ENCODE measurements around the gene STRIP1.
"Not testable (repeated sequence)": the region's sequence is repeated elsewhere in the genome, so short reads cannot be mapped to it uniquely, and the experiment has no call there.

The STRIP1 gene

GRCh38 chr1:110007046-110007830, 27.2 kb upstream of the STRIP1 start:
- H3K4me3 ChIP-seq (ENCODE audit: low read depth, low read length): no peak overlapping the region

DNA sequence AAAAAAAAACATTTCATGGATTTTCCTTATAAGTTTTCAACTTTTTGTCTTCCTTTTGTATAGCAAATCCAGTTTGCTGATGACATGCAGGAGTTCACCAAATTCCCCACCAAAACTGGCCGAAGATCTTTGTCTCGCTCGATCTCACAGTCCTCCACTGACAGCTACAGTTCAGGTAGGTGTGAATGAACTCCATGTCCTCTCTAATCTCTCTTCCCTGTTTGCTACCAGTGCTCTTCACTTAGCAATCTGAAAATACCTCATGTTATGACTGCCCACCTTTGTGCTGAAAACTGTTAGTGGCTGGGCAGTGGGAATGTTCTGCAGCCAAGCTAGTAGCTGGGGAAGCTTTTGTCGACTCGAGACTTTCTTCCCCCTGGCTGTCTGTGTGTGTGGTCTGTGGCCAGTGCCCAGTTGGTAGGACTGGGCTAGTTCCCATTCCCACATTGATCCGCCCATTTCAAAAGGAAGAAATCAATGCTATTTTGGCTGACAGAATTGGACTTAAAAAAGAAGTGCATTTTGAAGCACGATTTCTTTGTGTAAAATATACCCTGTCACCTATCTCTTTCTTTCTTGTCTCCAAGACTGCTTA, 25.4 kb upstream of the STRIP1 start:
- H3K4me3 ChIP-seq (ENCODE audit: low read depth, low read length): no peak overlapping the region

- H3K4me3 ChIP-seq (ENCODE audit: low read depth, low read length): no peak overlapping the region
Measured at GRCh38 chr1:110011527-110012041, 22.8 kb upstream of the STRIP1 start.

DNA sequence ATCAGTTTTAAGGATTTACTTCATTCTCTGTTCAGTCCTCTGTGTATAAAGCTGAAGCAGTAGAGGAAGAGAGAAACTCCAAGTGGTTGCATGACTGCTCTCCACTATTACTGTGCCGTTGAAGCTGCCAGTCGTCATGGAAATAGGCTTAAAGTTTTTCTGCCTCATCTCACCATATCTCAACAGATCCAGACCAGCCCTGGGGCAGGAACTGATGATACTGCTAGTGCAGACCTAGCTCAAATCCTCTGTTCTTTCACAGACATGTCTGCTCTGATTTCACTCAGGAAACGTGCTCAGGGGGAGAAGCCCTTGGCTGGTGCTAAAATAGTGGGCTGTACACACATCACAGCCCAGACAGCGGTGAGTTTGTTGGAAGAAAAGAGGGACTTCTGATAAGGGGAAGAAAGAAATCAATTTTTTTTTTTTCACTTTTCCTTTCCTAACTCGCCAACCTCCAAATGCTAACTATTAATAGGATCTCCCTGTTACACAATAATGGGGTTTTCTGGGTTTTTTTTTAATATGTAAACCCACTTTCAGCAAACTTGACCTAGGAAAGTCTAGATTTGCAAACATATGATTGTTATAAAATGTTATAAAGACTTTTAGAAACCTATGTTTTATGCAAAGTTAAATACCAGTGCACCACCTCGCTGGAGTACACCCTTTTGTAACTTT, 22.2 kb upstream of the STRIP1 start:
- H3K4me3 ChIP-seq (ENCODE audit: low read depth, low read length): no peak overlapping the region

DNA sequence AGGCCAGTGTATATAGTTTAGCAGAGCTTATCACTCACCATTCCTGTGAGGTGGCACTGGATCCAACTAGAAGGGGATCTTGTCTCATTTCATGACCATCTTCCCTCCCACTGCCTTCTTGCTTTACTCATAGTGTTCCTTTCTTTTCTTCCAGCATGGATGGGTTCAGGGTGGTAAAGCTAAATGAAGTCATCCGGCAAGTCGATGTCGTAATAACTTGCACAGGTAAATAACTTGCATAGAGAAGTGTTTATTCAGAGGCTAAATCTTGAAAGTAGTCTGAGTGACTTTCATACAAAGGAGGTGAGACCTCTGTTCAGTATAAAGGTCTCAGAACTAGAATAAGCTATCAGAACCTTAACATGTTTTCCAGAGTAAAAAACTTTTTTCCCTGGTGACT, 16.6 kb upstream of the STRIP1 start:
- no peak overlapping the region for H3K4me3 ChIP-seq (ENCODE audit: low read depth, low read length)

GRCh38 chr1:110018396-110018795, 16.0 kb upstream of the STRIP1 start:
- no peak overlapping the region for H3K4me3 ChIP-seq (ENCODE audit: low read depth, low read length)

DNA sequence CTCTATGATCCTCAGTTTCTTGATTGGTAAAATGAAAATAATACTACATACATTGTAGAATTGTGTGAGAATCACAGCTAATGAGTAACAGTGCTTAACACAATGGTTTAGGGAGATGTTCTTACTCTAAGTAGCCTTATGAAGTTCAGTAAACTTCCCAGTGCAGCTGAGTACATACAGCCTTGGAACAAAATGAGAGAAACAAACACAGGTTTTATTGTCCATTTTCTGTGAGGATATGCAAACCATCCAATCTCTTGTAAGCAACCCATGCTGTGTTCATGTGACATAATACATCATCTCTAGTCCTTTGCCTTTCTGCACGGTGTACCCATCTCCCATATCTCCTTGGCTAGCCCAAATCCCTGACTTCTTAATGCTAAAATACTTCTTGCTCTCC, 14.7 kb upstream of the STRIP1 start:
- H3K4me3 ChIP-seq (ENCODE audit: low read depth, low read length): no peak overlapping the region

- no peak overlapping the region for H3K4me3 ChIP-seq (ENCODE audit: low read depth, low read length)
Measured at GRCh38 chr1:110021285-110021684, 13.1 kb upstream of the STRIP1 start.

- no peak overlapping the region for H3K4me3 ChIP-seq (ENCODE audit: low read depth, low read length)
Measured at GRCh38 chr1:110024613-110025012, 9.8 kb upstream of the STRIP1 start.

DNA sequence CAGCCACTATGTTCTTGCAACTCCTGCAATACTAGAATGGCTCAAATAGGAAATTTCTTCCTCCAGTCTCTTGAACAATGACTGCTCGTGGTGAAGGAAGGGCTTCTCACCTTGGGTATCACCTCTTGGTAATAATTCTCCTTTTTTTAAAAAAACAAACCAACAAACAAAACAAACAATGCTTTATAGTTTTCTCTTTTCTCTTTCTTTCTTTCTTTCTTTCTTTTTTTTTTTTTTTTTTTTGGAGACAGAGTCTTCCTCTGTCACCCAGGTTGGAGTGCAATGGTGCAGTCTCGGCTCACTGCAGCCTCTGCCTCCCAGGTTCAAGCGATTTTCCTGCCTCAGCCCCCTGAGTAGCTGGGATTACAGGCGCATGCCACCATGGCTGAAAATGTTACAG, 3.7 kb upstream of the STRIP1 start:
- H3K4me3 ChIP-seq (ENCODE audit: low read depth, low read length): not testable (repeated sequence)

DNA sequence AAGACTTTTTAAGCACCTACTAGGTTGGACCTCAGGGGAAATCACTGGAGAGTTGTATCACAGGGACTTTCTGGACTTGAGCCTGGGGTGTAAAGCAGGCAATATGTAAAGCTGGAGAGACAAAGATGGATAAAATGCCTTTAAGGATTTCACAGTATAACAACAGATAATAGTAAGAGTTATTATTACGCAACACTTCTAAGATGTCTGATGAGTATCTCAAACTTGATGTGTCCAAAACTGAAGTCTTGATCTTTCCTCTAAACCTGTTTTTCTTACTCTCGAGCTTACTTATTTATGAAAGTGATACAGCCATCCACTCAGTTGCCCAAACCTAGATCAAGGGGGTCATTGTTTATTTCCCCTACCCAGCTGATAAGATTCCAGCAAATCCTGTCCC, 2.1 kb upstream of the STRIP1 start:
- H3K4me3 ChIP-seq (ENCODE audit: low read depth, low read length): no peak overlapping the region

DNA sequence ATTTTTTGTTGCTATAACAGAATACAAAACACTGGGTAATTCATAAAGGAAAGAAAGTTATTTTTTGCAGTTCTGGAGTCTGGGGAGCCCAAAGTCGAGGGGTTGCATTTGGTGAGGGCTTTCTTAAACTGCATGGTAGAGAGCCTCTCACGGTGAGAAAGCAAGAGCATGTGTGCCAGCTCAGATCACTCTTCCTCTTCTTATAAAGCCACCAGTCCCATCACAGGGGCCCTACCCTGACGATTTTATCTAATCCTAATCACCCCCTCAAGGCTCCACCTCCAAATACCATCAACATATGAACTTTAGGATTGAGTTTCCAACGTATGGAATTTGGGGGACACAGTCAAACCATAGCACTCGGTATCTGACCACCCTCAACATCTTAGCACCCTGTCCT, 1.0 kb upstream of the STRIP1 start:
- H3K4me3 ChIP-seq (ENCODE audit: low read depth, low read length): no peak overlapping the region

GRCh38 chr1:110034040-110034450, 379 bp upstream of the STRIP1 start:
- peak overlapping the region; percentile 24 for H3K4me3 ChIP-seq (ENCODE audit: low read depth, low read length)

DNA sequence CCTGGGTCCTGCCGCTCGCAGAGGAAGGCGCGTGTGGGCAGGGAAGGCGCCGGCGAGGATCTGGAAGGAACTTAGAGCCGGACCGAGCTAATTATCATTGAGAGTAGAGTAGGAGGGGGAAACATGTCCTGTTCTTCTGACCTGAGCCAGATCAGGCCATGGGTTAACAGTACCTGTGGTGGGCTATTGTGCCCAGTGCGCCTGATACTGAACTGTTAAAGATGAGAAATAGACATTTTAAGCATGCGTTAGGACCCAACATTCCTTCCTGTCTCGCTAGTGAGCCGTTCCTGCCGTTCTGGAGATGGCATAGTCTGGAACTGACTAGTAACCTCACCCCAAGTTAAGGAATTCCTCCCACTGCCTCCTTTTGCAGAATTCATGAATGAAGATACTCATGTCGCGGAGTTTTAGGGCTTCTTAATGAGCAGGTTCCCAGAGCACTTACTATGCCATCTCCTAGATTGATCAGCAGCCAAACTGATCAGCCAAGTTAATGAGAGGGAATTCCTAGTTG, 870 bp downstream of the STRIP1 start:
- H3K4me3 ChIP-seq (ENCODE audit: low read depth, low read length): peak overlapping the region; percentile 62

GRCh38 chr1:110038271-110038670, 3.8 kb downstream of the STRIP1 start:
- no peak overlapping the region for H3K4me3 ChIP-seq (ENCODE audit: low read depth, low read length)

GRCh38 chr1:110039641-110040040, 5.2 kb downstream of the STRIP1 start:
- no peak overlapping the region for H3K4me3 ChIP-seq (ENCODE audit: low read depth, low read length)

DNA sequence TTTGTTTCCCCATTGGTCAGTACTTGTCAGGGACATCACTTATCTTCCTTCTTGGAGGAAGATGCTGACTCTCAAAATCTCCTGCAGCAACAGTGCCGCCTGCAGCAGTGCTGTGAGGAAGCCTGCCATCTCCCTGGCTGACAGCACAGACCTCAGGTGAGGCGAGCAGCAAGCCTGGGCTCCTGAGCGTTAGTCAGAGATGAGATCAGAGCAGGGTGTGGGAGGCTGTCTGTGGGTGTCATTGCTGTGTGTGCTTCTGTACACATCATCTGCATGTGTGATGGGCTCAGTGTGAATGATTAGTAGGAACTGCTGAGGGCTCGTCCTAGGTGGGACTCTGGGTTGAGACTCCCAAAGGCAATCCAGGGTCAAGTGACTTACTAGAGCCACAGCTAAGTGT, 6.1 kb downstream of the STRIP1 start:
- H3K4me3 ChIP-seq (ENCODE audit: low read depth, low read length): no peak overlapping the region

DNA sequence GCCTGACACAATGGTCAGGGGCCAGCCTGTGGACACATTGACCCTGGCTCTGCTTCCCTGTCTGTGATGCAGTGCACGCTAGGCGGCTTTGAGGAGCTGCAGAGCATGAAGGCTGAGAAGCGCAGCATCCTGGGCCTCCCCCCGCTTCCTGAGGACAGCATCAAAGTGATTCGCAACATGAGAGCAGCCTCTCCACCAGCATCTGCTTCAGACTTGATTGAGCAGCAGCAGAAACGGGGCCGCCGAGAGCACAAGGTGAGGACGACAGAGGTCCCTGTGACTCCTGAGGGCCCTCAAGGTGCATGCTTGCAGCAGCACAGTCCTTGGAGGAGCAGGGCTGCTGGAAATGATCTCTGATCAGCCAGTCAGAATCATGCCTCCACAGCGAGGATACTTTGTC, 8.6 kb downstream of the STRIP1 start:
- no peak overlapping the region for H3K4me3 ChIP-seq (ENCODE audit: low read depth, low read length)

DNA sequence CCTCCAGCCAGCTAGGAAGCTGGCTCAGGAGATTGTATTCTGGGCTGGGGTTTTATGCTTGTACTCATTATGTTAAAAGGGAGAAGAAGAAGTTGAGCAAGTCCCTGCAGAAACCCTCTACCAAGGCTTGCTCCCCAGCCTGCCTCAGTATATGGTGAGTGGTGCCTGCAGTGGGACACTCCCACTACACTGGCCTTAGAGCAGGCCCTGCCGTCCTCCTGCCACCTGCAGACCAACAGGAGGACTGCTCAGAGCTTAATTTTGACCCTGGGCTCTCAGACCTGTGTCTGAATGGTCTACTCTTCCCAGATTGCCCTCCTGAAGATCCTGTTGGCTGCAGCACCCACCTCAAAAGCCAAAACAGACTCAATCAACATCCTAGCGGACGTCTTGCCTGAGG, 13.0 kb downstream of the STRIP1 start:
- no peak overlapping the region for H3K4me3 ChIP-seq (ENCODE audit: low read depth, low read length)

- H3K4me3 ChIP-seq (ENCODE audit: low read depth, low read length): no peak overlapping the region
Measured at GRCh38 chr1:110048240-110048639, 13.8 kb downstream of the STRIP1 start.

DNA sequence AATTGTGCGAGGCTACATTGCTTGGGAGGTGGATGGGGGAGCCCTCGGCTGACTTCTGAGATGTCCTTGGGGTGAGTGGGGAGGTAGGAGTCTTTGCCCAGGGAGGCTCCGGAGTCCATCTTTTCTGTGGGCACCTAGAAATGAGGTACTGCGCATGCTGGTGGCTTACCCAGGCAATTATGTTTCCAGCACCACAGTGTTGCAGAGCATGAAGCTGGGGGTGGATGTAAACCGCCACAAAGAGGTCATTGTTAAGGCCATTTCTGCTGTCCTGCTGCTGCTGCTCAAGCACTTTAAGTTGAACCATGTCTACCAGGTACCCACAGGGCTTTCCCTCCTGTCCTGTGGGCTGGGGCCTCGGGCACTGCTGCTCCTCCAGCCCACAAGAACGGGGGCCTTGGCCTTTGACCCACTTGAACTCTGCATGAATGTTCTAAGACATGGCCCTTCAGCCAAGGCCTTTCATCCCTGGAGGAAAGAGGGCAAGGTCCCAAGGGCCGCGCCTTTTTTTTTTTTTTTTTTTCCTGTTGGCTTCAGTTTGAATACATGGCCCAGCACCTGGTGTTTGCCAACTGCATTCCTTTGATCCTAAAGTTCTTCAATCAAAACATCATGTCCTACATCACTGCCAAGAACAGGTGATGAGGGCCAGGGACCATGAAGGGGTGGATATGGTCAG, 14.6 kb downstream of the STRIP1 start:
- no peak overlapping the region for H3K4me3 ChIP-seq (ENCODE audit: low read depth, low read length)
